ENCODE results near the gene INPP5A. TPM values are rescaled to one million over a fixed set of nuclear protein-coding genes. Genes with fewer than 3 reads are reported as not detected.

INPP5A gene
- total and polyA plus RNA-seq, 2 experiments from 2014 or later: 41.2 to 53.6 TPM

- no peaks in the 10 kb centered on the region for H3K9me3 ChIP-seq (ENCODE audit: low read depth)
- H4K20me1 ChIP-seq (ENCODE audit: insufficient read depth, poor library complexity, severe bottlenecking): no peaks in the 10 kb centered on the region
- peak overlapping the region; percentile 86 for H3K27ac ChIP-seq
- no peak overlapping the region for H2AFZ ChIP-seq
- no peaks in the 10 kb centered on the region for H3K36me3 ChIP-seq (replicated peaks; ENCODE audit: insufficient read depth, low read depth)
- H3K27me3 ChIP-seq: no peaks in the 10 kb centered on the region
- no peak overlapping the region for H3K4me3 ChIP-seq
- peaks cover 38% of the 10 kb centered on the region for H3K79me2 ChIP-seq
- no peak overlapping the region for H3K4me2 ChIP-seq
- H3K4me1 ChIP-seq (ENCODE audit: insufficient read depth): peaks cover 41% of the 10 kb centered on the region
- DNase-seq (ENCODE audit: low spot score): no peak
- TF ChIP-seq EZH2phosphoT487 (IDR thresholded peaks at IDR 0.05; ENCODE audit: low read depth, severe bottlenecking, unreplicated experiment): no peak
- TF ChIP-seq CTCF (IDR thresholded peaks at IDR 0.05; ENCODE audit: poor library complexity): no peak
- no peak for TF ChIP-seq EZH2 (IDR thresholded peaks at IDR 0.05; ENCODE audit: borderline replicate concordance)
- H3K9me2 ChIP-seq (replicated peaks; ENCODE audit: insufficient read depth): no peaks in the 10 kb centered on the region
- WGBS (ENCODE audit: low lambda C conversion rate, missing lambda C conversion rate): 94% methylated on average over 17 of the region's 24 CpGs
Observed at GRCh38 chr10:132630666-132631337, 93.2 kb downstream of the INPP5A start.

GRCh38 chr10:132631338-132631735, 93.8 kb downstream of the INPP5A start:
- no peaks in the 10 kb centered on the region for H3K9me2 ChIP-seq (replicated peaks; ENCODE audit: insufficient read depth)
- H3K4me2 ChIP-seq: no peak overlapping the region
- no peaks in the 10 kb centered on the region for H3K27me3 ChIP-seq
- DNase-seq (ENCODE audit: low spot score): no peak
- peaks cover 37% of the 10 kb centered on the region for H3K79me2 ChIP-seq
- H3K4me3 ChIP-seq: no peak overlapping the region
- H4K20me1 ChIP-seq (ENCODE audit: insufficient read depth, poor library complexity, severe bottlenecking): no peaks in the 10 kb centered on the region
- TF ChIP-seq CTCF (IDR thresholded peaks at IDR 0.05; ENCODE audit: poor library complexity) (no peak), EZH2phosphoT487 (IDR thresholded peaks at IDR 0.05; ENCODE audit: low read depth, severe bottlenecking, unreplicated experiment) (no peak), EZH2 (IDR thresholded peaks at IDR 0.05; ENCODE audit: borderline replicate concordance) (no peak)
- no peaks in the 10 kb centered on the region for H3K36me3 ChIP-seq (replicated peaks; ENCODE audit: insufficient read depth, low read depth)
- H3K4me1 ChIP-seq (ENCODE audit: insufficient read depth): peaks cover 40% of the 10 kb centered on the region
- peak overlapping the region; percentile 86 for H3K27ac ChIP-seq
- no peaks in the 10 kb centered on the region for H3K9me3 ChIP-seq (ENCODE audit: low read depth)
- no peak overlapping the region for H2AFZ ChIP-seq
- 85% methylated on average over 18 of the region's 18 CpGs for WGBS (ENCODE audit: low lambda C conversion rate, missing lambda C conversion rate)

GRCh38 chr10:132632091-132632561, 94.5 kb downstream of the INPP5A start:
- peak overlapping the region; percentile 86 for H3K27ac ChIP-seq
- no peak for DNase-seq (ENCODE audit: low spot score)
- H3K9me2 ChIP-seq (replicated peaks; ENCODE audit: insufficient read depth): no peaks in the 10 kb centered on the region
- peaks cover 45% of the 10 kb centered on the region for H3K79me2 ChIP-seq
- H2AFZ ChIP-seq: no peak overlapping the region
- no peaks in the 10 kb centered on the region for H4K20me1 ChIP-seq (ENCODE audit: insufficient read depth, poor library complexity, severe bottlenecking)
- no peaks in the 10 kb centered on the region for H3K9me3 ChIP-seq (ENCODE audit: low read depth)
- H3K4me1 ChIP-seq (ENCODE audit: insufficient read depth): peaks cover 34% of the 10 kb centered on the region
- H3K27me3 ChIP-seq: no peaks in the 10 kb centered on the region
- TF ChIP-seq EZH2 (IDR thresholded peaks at IDR 0.05; ENCODE audit: borderline replicate concordance) (no peak), CTCF (IDR thresholded peaks at IDR 0.05; ENCODE audit: poor library complexity) (no peak), EZH2phosphoT487 (IDR thresholded peaks at IDR 0.05; ENCODE audit: low read depth, severe bottlenecking, unreplicated experiment) (no peak)
- WGBS (ENCODE audit: low lambda C conversion rate, missing lambda C conversion rate): 94% methylated on average over 13 of the region's 13 CpGs
- no peak overlapping the region for H3K4me3 ChIP-seq
- H3K36me3 ChIP-seq (replicated peaks; ENCODE audit: insufficient read depth, low read depth): no peaks in the 10 kb centered on the region
- H3K4me2 ChIP-seq: no peak overlapping the region
